Measurements from ENCODE around the gene PIK3C3. TPM values are rescaled to one million over a fixed set of nuclear protein-coding genes. Genes with fewer than 3 reads are reported as not detected.
"Not testable (repeated sequence)": the region's sequence is repeated elsewhere in the genome, so short reads cannot be mapped to it uniquely, and the experiment has no call there.

The PIK3C3 gene
- total RNA-seq, 1 experiment from 2014 or later: 50.5 TPM

DNA sequence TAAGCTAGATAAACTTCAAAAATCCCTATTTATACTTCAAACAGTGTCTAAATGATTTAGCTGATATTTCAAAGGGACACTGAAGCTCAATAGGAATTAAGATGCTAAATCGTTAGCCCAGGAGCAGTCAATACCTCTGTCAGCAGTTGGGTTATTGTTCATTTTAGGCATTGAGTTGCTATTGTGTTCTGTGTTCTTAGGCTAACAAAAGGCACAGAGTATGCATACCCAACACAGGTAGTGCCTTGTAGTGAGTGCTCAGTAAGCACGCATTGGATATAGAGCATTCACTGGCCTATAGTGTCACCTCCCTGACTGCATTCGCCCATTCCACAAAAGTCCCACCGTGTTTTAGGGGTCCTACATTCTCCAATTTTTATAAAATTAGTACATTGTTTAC lies 152.3 kb downstream of the PIK3C3 start:
- TF ChIP-seq, protein P1, sequence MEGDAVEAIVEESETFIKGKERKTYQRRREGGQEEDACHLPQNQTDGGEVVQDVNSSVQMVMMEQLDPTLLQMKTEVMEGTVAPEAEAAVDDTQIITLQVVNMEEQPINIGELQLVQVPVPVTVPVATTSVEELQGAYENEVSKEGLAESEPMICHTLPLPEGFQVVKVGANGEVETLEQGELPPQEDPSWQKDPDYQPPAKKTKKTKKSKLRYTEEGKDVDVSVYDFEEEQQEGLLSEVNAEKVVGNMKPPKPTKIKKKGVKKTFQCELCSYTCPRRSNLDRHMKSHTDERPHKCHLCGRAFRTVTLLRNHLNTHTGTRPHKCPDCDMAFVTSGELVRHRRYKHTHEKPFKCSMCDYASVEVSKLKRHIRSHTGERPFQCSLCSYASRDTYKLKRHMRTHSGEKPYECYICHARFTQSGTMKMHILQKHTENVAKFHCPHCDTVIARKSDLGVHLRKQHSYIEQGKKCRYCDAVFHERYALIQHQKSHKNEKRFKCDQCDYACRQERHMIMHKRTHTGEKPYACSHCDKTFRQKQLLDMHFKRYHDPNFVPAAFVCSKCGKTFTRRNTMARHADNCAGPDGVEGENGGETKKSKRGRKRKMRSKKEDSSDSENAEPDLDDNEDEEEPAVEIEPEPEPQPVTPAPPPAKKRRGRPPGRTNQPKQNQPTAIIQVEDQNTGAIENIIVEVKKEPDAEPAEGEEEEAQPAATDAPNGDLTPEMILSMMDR (IDR thresholded peaks at IDR 0.05; ENCODE audit: unreplicated experiment): no peak
- BruUV-seq (replicated peaks): no TSS peak
- DNase-seq (ENCODE audit: unreplicated experiment): no peak
- CTCF ChIA-PET: interaction anchor here (0.7 to 1.2 kb wide), 3 partner anchors 15 to 1480 kb away, joined by 3 read pairs; no protein-coding TSS in a partner anchor
- H3K27me3 Mint-ChIP-seq (ENCODE audit: insufficient read depth, unreplicated experiment): no peaks in the 10 kb centered on the region
- intact Hi-C loops (cut with micrococcal nuclease): no loop called here
- H3K36me3 Mint-ChIP-seq (ENCODE audit: insufficient read depth, unreplicated experiment): no peaks in the 10 kb centered on the region
- no peak overlapping the region for H3K27ac Mint-ChIP-seq (ENCODE audit: low read depth, unreplicated experiment)
- H3K9me3 Mint-ChIP-seq (ENCODE audit: unreplicated experiment): no peaks in the 10 kb centered on the region
- H3K4me3 Mint-ChIP-seq (ENCODE audit: unreplicated experiment): no peak overlapping the region
- POLR2A ChIA-PET: no interaction called here
- no peaks in the 10 kb centered on the region for H3K4me1 Mint-ChIP-seq (ENCODE audit: insufficient read depth, unreplicated experiment)

DNA sequence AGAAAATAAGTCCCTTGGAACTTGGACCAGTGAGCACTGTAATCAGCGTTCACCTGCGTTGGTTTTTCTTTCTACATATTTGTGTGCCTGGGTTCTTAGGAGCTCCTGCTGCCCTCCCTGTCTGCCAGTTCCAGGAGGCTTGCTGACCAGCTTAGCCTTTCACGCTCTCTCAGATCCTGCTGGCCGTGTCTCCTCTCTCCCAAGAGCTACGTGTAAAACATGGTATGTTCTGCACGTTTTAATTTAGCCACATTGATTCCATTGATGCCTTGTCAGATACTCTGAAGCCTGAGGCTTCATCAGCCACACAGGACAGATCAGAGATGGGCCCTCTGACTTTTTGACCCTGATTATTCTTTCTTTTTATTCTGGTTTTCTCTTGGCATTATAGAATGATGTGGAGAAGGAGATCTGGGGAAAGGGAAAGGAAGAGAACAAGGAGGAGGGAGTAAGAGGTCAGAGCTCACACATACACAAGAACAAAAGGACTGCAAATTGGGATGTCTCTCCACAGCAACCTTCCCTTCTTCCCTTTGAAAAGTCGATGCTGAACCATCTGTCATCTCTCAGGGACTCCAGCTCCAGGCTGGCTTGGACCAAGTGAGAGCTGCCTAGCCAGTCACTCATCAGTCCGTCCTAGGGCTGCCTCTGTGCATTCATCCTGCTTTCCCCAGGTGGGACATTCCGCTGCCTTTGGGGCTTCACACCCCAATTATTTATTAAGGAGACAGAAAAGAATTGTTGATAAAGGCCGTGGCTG lies 152.8 kb downstream of the PIK3C3 start:
- no peak overlapping the region for H3K27ac Mint-ChIP-seq (ENCODE audit: low read depth, unreplicated experiment)
- TF ChIP-seq, protein P1 (IDR thresholded peaks at IDR 0.05; ENCODE audit: unreplicated experiment): no peak
- H3K4me3 Mint-ChIP-seq (ENCODE audit: unreplicated experiment): no peak overlapping the region
- H3K36me3 Mint-ChIP-seq (ENCODE audit: insufficient read depth, unreplicated experiment): no peaks in the 10 kb centered on the region
- BruUV-seq (replicated peaks): no TSS peak
- no peak for DNase-seq (ENCODE audit: unreplicated experiment)
- no peaks in the 10 kb centered on the region for H3K27me3 Mint-ChIP-seq (ENCODE audit: insufficient read depth, unreplicated experiment)
- no peaks in the 10 kb centered on the region for H3K9me3 Mint-ChIP-seq (ENCODE audit: unreplicated experiment)
- POLR2A ChIA-PET: no interaction called here
- H3K4me1 Mint-ChIP-seq (ENCODE audit: insufficient read depth, unreplicated experiment): no peaks in the 10 kb centered on the region
- intact Hi-C loops (cut with micrococcal nuclease): no loop called here
- CTCF ChIA-PET: interaction anchor here (0.7 to 1.2 kb wide), 3 partner anchors 15 to 1479 kb away, joined by 3 read pairs; no protein-coding TSS in a partner anchor

DNA sequence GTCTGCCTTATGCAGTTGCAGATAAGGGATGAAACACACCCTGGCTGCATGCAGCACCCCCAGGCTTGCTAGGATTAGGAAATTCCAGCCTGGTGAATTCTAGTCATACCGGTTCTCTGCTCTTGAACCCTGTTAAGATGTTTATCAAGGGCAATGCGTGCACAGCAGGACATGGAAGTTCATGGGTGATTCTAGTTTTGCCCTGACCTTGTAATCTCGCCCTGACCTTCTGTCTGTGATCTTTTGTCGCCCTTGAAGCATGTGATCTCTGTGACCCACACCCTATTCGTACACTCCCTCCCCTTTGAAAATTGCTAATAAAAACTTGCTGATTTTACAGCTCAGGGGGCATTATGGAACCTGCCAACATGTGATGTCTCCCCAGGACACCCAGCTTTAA lies 157.1 kb downstream of the PIK3C3 start:
- CTCF ChIA-PET: interaction anchor here (0.6 to 6.5 kb wide), 3 partner anchors 25 to 1159 kb away, joined by 4 to 71 read pairs (median 6); no protein-coding TSS in a partner anchor
- H3K36me3 Mint-ChIP-seq (ENCODE audit: insufficient read depth, unreplicated experiment); H3K27ac Mint-ChIP-seq (ENCODE audit: low read depth, unreplicated experiment); H3K4me1 Mint-ChIP-seq (ENCODE audit: insufficient read depth, unreplicated experiment); DNase-seq (ENCODE audit: unreplicated experiment); H3K4me3 Mint-ChIP-seq (ENCODE audit: unreplicated experiment); H3K27me3 Mint-ChIP-seq (ENCODE audit: insufficient read depth, unreplicated experiment); BruUV-seq (replicated peaks); H3K9me3 Mint-ChIP-seq (ENCODE audit: unreplicated experiment); POLR2A ChIA-PET: not testable (repeated sequence)
- intact Hi-C loops (cut with micrococcal nuclease): loop anchor here (5.0 to 10.0 kb wide), 2 partner anchors 483 to 1160 kb away; no protein-coding TSS in a partner anchor

DNA sequence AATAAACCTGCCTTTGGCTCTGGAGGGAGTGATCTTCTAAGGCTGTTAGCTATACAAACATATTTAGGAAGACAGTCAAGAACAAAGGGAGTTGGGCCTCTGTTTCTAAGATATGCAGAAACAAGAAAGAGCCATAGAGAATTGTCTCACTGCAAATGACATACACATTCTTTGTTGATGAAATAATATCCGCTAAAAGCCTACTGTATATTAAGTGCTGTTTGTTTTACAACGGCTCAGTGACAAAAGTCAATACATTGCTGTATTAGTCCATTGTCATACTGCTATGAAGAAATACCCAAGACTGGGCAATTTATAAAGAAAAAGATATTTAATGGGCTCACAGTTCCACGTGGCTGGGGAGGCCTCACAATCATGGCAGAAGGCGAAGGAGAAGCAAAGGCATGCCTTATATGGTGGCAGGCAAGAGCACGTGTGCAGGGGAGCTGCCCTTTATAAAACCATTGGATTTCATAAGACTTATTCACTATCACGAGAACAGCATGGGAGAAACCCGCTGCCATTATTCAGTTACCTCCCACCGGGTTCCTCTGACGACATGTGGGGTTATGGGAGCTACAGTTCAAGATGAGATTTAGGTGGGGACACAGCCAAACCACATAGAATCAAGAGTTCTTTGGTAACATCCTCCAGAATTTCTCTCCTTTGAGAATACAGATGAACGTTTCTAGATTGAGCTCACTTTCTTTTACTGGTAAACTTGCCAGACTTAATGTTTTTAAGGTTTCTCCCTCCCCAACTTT lies 157.8 kb downstream of the PIK3C3 start:
- no peak for DNase-seq (ENCODE audit: unreplicated experiment)
- Mint-ChIP-seq H3K4me3 (ENCODE audit: unreplicated experiment) (no peak overlapping the region), H3K36me3 (ENCODE audit: insufficient read depth, unreplicated experiment) (no peaks in the 10 kb centered on the region), H3K27ac (ENCODE audit: low read depth, unreplicated experiment) (no peak overlapping the region), H3K4me1 (ENCODE audit: insufficient read depth, unreplicated experiment) (peaks cover 8% of the 10 kb centered on the region), H3K9me3 (ENCODE audit: unreplicated experiment) (no peaks in the 10 kb centered on the region), H3K27me3 (ENCODE audit: insufficient read depth, unreplicated experiment) (no peaks in the 10 kb centered on the region)
- TF ChIP-seq, protein P1 (IDR thresholded peaks at IDR 0.05; ENCODE audit: unreplicated experiment): no peak
- ChIA-PET CTCF (interaction anchor here (0.5 to 6.5 kb wide), 14 partner anchors 10 to 1262 kb away, joined by 3 to 71 read pairs (median 8); no protein-coding TSS in a partner anchor), POLR2A (no interaction called here)
- intact Hi-C loops (cut with micrococcal nuclease): loop anchor here (5.0 to 10.0 kb wide), 2 partner anchors 482 to 1159 kb away; no protein-coding TSS in a partner anchor
- no TSS peak for BruUV-seq (replicated peaks)
